Measurements from ENCODE around the gene ZNRD2.

Gene ZNRD2

DNA sequence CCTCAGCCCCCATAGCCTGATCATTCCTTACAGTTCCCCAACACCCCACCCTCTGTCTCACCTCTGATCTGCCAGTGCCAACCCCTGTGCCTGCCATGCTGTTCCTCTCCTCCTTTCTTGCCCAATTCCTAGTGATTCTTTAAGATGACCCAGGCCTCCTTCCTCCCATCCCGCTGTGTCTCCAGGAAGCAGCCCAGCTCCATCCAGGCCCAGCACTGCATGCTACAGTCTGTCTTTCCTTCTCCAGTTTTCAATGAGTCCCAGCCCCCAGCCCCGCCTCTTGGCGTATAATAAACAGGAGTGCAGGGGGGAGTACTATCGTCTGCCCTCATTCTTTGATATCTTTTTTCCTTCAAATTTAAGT is 24.4 kb upstream of the ZNRD2 start:
- Histone ChIP-seq H3K9me3 (ENCODE audit: control insufficient read depth, insufficient read depth, low read depth, low read length) (no peaks in the 10 kb centered on the region), H3K36me3 (ENCODE audit: control insufficient read depth in 2 of 2, insufficient read depth in 1 of 2, low read length in 2 of 2) (peaks cover 5 to 77% of the 10 kb centered on the region in 2 experiments; a peak in 2 of 3 replicates), H3K27ac (ENCODE audit: extremely low read depth, low read depth, low read length) (no peak overlapping the region), H3K4me1 (ENCODE audit: control insufficient read depth, insufficient read depth, low read length) (no peaks in the 10 kb centered on the region; the same call in 1 of the 2 replicates), H3K4me3 (ENCODE audit: low read depth, low read length) (no peak overlapping the region)
- CTCF ChIA-PET: interaction anchor here (2.1 kb wide), 1 partner anchor 25 kb away, joined by 11 read pairs; the partner anchor contains the start of gene ZNRD2
- TF ChIP-seq ZNF202 (tag by site-specific recombination; IDR thresholded peaks at IDR 0.05; ENCODE audit: borderline replicate concordance) (no peak), ZBTB21 (tag by site-specific recombination; IDR thresholded peaks at IDR 0.05) (no peak), ZNF112 (tag by site-specific recombination; IDR thresholded peaks at IDR 0.05) (no peak), ZNF747 (tag by site-specific recombination; IDR thresholded peaks at IDR 0.05) (no peak), PRDM1 (tag by site-specific recombination; IDR thresholded peaks at IDR 0.05) (no peak), KLF10 (tag by site-specific recombination; IDR thresholded peaks at IDR 0.05) (no peak), SETDB1 (IDR thresholded peaks at IDR 0.05; ENCODE audit: insufficient read length, low read length) (no peak), MYNN (tag by site-specific recombination; IDR thresholded peaks at IDR 0.05; ENCODE audit: borderline replicate concordance) (no peak), ZBTB1 (tag by site-specific recombination; IDR thresholded peaks at IDR 0.05) (no peak), ZNF701 (tag by site-specific recombination; IDR thresholded peaks at IDR 0.05) (no peak), BCL11B (tag by site-specific recombination; IDR thresholded peaks at IDR 0.05; ENCODE audit: low read depth) (no peak)
- TF ChIP-seq, protein P1, sequence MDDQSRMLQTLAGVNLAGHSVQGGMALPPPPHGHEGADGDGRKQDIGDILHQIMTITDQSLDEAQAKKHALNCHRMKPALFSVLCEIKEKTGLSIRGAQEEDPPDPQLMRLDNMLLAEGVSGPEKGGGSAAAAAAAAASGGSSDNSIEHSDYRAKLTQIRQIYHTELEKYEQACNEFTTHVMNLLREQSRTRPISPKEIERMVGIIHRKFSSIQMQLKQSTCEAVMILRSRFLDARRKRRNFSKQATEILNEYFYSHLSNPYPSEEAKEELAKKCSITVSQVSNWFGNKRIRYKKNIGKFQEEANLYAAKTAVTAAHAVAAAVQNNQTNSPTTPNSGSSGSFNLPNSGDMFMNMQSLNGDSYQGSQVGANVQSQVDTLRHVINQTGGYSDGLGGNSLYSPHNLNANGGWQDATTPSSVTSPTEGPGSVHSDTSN (CRISPR knock-in tag; IDR thresholded peaks at IDR 0.05): no peak
- TF ChIP-seq, protein P2, sequence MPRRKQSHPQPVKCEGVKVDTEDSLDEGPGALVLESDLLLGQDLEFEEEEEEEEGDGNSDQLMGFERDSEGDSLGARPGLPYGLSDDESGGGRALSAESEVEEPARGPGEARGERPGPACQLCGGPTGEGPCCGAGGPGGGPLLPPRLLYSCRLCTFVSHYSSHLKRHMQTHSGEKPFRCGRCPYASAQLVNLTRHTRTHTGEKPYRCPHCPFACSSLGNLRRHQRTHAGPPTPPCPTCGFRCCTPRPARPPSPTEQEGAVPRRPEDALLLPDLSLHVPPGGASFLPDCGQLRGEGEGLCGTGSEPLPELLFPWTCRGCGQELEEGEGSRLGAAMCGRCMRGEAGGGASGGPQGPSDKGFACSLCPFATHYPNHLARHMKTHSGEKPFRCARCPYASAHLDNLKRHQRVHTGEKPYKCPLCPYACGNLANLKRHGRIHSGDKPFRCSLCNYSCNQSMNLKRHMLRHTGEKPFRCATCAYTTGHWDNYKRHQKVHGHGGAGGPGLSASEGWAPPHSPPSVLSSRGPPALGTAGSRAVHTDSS (tag by site-specific recombination; IDR thresholded peaks at IDR 0.05): no peak
- POLR2A ChIA-PET: interaction anchor here (0.9 to 2.2 kb wide), 3 partner anchors 9 to 25 kb away, joined by 8 to 9 read pairs (median 8); partner anchors contain the start of gene ZNRD2

DNA sequence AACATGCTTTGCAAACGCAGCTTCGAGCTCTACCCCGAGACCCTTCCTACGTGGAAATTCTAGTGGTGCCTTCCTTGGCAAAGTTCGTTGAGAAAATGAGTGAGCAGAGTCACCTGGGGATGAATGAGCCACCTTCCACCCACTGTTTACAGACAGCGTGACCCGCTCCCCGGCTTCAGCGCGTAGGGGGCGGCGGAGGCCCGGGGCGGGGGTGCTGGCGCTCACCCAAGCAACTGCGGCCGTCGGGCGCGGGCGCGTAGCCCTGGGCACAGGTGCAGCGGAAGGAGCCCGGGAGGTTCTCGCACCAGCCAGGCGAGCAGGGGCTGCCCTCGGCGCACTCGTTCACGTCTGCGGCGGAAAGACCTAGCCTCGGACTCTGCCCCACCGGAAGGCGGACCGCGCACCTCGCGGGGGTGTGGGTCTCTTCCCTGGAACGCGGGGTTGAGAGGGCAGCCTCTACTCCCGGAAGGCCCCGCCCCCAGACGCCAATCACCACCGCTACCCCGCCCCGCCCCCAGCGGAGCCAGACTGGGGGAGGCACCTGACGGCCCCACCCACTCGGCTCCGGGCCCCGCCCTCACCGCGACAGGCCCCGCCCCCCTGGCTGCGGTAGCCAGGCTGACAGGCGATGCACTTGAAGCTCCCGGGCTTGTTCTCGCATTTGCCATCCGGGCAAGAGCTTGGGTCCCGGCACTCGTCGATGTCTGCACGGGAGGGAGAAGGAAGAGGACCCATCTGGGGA is 23.9 kb upstream of the ZNRD2 start:
- no peaks in the 10 kb centered on the region for H3K9me3 ChIP-seq (ENCODE audit: control insufficient read depth, insufficient read depth, low read depth, low read length)
- no peaks in the 10 kb centered on the region; the same call in 1 of the 2 replicates for H3K4me1 ChIP-seq (ENCODE audit: control insufficient read depth, insufficient read depth, low read length)
- H3K4me3 ChIP-seq (ENCODE audit: low read depth, low read length): peak overlapping the region; percentile 31
- ChIA-PET POLR2A (interaction anchor here (0.7 to 3.0 kb wide), 8 partner anchors 10 to 55 kb away, joined by 4 to 14 read pairs (median 7); partner anchors contain the start of genes FAM89B, LTBP3, SCYL1 and ZNRD2), CTCF (interaction anchor here (2.1 kb wide), 1 partner anchor 25 kb away, joined by 11 read pairs; the partner anchor contains the start of gene ZNRD2)
- no peak overlapping the region for H3K27ac ChIP-seq (ENCODE audit: extremely low read depth, low read depth, low read length)
- peaks cover 5 to 81% of the 10 kb centered on the region in 2 experiments; a peak in 2 of 3 replicates for H3K36me3 ChIP-seq (ENCODE audit: control insufficient read depth in 2 of 2, insufficient read depth in 1 of 2, low read length in 2 of 2)
- TF ChIP-seq PATZ1 (tag by site-specific recombination; IDR thresholded peaks at IDR 0.05): 0 out of 2 replicates have a peak, but pooled peaks have one; percentile 31
- no peak for TF ChIP-seq ZNF2 (tag by site-specific recombination; IDR thresholded peaks at IDR 0.05)
- peak; percentile 54 for TF ChIP-seq SP3 (tag by site-specific recombination; IDR thresholded peaks at IDR 0.05)
- peak; percentile 28; the same call in 1 of the 2 replicates for TF ChIP-seq EGR2 (tag by site-specific recombination; IDR thresholded peaks at IDR 0.05; ENCODE audit: low read depth)
- TF ChIP-seq KLF1 (tag by site-specific recombination; IDR thresholded peaks at IDR 0.05): peak; percentile 40; the same call in 1 of the 2 replicates
- no peak for TF ChIP-seq MZF1 (tag by site-specific recombination; IDR thresholded peaks at IDR 0.05; ENCODE audit: borderline replicate concordance)
- peak; percentile 77 for TF ChIP-seq ZNF341 (tag by site-specific recombination; IDR thresholded peaks at IDR 0.05; ENCODE audit: low read depth)
- no peak for TF ChIP-seq ZNF274 (IDR thresholded peaks at IDR 0.05; ENCODE audit: low read length)
- no peak for TF ChIP-seq ZNF274 (tag by site-specific recombination; IDR thresholded peaks at IDR 0.05; ENCODE audit: borderline replicate concordance)
- TF ChIP-seq, protein P1 (CRISPR knock-in tag; IDR thresholded peaks at IDR 0.05): peak; percentile 46; the same call in 1 of the 2 replicates
- TF ChIP-seq ZFP41 (tag by site-specific recombination; IDR thresholded peaks at IDR 0.05; ENCODE audit: borderline replicate concordance): no peak
- TF ChIP-seq KLF9 (tag by site-specific recombination; IDR thresholded peaks at IDR 0.05; ENCODE audit: low read depth): peak; percentile 62
- peak; percentile 66; the same call in 1 of the 2 replicates for TF ChIP-seq ZBTB20 (tag by site-specific recombination; IDR thresholded peaks at IDR 0.05)
- TF ChIP-seq, protein P3, sequence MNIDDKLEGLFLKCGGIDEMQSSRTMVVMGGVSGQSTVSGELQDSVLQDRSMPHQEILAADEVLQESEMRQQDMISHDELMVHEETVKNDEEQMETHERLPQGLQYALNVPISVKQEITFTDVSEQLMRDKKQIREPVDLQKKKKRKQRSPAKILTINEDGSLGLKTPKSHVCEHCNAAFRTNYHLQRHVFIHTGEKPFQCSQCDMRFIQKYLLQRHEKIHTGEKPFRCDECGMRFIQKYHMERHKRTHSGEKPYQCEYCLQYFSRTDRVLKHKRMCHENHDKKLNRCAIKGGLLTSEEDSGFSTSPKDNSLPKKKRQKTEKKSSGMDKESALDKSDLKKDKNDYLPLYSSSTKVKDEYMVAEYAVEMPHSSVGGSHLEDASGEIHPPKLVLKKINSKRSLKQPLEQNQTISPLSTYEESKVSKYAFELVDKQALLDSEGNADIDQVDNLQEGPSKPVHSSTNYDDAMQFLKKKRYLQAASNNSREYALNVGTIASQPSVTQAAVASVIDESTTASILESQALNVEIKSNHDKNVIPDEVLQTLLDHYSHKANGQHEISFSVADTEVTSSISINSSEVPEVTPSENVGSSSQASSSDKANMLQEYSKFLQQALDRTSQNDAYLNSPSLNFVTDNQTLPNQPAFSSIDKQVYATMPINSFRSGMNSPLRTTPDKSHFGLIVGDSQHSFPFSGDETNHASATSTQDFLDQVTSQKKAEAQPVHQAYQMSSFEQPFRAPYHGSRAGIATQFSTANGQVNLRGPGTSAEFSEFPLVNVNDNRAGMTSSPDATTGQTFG (tag by site-specific recombination; IDR thresholded peaks at IDR 0.05; ENCODE audit: borderline replicate concordance): no peak
